ENCODE data around the gene HOXA3. TPM values are rescaled to one million over a fixed set of nuclear protein-coding genes. Genes with fewer than 3 reads are reported as not detected.

HOXA3 gene
- total and polyA plus RNA-seq, 2 of the 8 experiments (the other 6 are each of a cell fraction or from before 2014, with no cell fraction given) = not detected

- TF ChIP-seq CREB1 (IDR thresholded peaks at IDR 0.05) (no peak), SIN3A (conservative IDR thresholded peaks at IDR 0.05 in 1 of 2, IDR thresholded peaks at IDR 0.05 in 1 of 2; ENCODE audit: low read depth in 1 of 2, low read length in 2 of 2) (no peak), MAX (IDR thresholded peaks at IDR 0.05) (peak; percentile 99), ASH2L (IDR thresholded peaks at IDR 0.05; ENCODE audit: low read length) (peak; percentile 42), EZH2 (IDR thresholded peaks at IDR 0.05; ENCODE audit: low read depth, low read length, severe bottlenecking) (peak; percentile 94), KDM4A (IDR thresholded peaks at IDR 0.05; ENCODE audit: low read depth, low read length, severe bottlenecking) (peak; percentile 64)
- TF ChIP-seq, protein P1, sequence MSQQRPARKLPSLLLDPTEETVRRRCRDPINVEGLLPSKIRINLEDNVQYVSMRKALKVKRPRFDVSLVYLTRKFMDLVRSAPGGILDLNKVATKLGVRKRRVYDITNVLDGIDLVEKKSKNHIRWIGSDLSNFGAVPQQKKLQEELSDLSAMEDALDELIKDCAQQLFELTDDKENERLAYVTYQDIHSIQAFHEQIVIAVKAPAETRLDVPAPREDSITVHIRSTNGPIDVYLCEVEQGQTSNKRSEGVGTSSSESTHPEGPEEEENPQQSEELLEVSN (IDR thresholded peaks at IDR 0.05) = peak; percentile 100
Observed at GRCh38 chr7:27088002-27088922, 64.1 kb downstream of the HOXA3 start (continued).
